Measurements from ENCODE around the gene POLR2L. TPM values are rescaled to one million over a fixed set of nuclear protein-coding genes. Genes with fewer than 3 reads are reported as not detected.

POLR2L gene
- total RNA-seq, 1 donor from 2014 or later: 76.7 TPM

GRCh38 chr11:882596-882995, 40.3 kb upstream of the POLR2L start:
- Mint-ChIP-seq H3K27me3 (ENCODE audit: unreplicated experiment) (peaks cover 8% of the 10 kb centered on the region), H3K27ac (ENCODE audit: unreplicated experiment) (no peak overlapping the region), H3K36me3 (ENCODE audit: low read depth, unreplicated experiment) (peaks cover 25% of the 10 kb centered on the region), H3K4me3 (ENCODE audit: unreplicated experiment) (peak overlapping the region; percentile 37), H3K4me1 (ENCODE audit: unreplicated experiment) (peaks cover 4% of the 10 kb centered on the region), H3K9me3 (ENCODE audit: unreplicated experiment) (no peaks in the 10 kb centered on the region)
- TF ChIP-seq CTCF (IDR thresholded peaks at IDR 0.05; ENCODE audit: unreplicated experiment): no peak
- DNase-seq (ENCODE audit: low spot score): no peak

GRCh38 chr11:880447-880846, 38.1 kb upstream of the POLR2L start:
- no peak for TF ChIP-seq CTCF (IDR thresholded peaks at IDR 0.05; ENCODE audit: unreplicated experiment)
- DNase-seq (ENCODE audit: low spot score): no peak
- no peak overlapping the region for H3K27ac Mint-ChIP-seq (ENCODE audit: unreplicated experiment)
- H3K4me1 Mint-ChIP-seq (ENCODE audit: unreplicated experiment): peaks cover 4% of the 10 kb centered on the region
- peaks cover 24% of the 10 kb centered on the region for H3K36me3 Mint-ChIP-seq (ENCODE audit: low read depth, unreplicated experiment)
- H3K9me3 Mint-ChIP-seq (ENCODE audit: unreplicated experiment): no peaks in the 10 kb centered on the region
- peaks cover 6% of the 10 kb centered on the region for H3K27me3 Mint-ChIP-seq (ENCODE audit: unreplicated experiment)
- H3K4me3 Mint-ChIP-seq (ENCODE audit: unreplicated experiment): no peak overlapping the region

- Mint-ChIP-seq H3K27ac (ENCODE audit: unreplicated experiment) (no peak overlapping the region), H3K36me3 (ENCODE audit: low read depth, unreplicated experiment) (peaks cover 29% of the 10 kb centered on the region), H3K4me1 (ENCODE audit: unreplicated experiment) (peaks cover 4% of the 10 kb centered on the region), H3K9me3 (ENCODE audit: unreplicated experiment) (no peaks in the 10 kb centered on the region), H3K4me3 (ENCODE audit: unreplicated experiment) (no peak overlapping the region), H3K27me3 (ENCODE audit: unreplicated experiment) (peaks cover 3% of the 10 kb centered on the region)
- DNase-seq (ENCODE audit: low spot score): no peak
- no peak for TF ChIP-seq CTCF (IDR thresholded peaks at IDR 0.05; ENCODE audit: unreplicated experiment)
Observed at GRCh38 chr11:877565-877964, 35.2 kb upstream of the POLR2L start.

GRCh38 chr11:876545-876944, 34.2 kb upstream of the POLR2L start:
- TF ChIP-seq CTCF (IDR thresholded peaks at IDR 0.05; ENCODE audit: unreplicated experiment): no peak
- H3K27ac Mint-ChIP-seq (ENCODE audit: unreplicated experiment): no peak overlapping the region
- DNase-seq (ENCODE audit: low spot score): no peak

GRCh38 chr11:875769-876301, 33.5 kb upstream of the POLR2L start:
- no peak overlapping the region for H3K27ac Mint-ChIP-seq (ENCODE audit: unreplicated experiment)
- H3K36me3 Mint-ChIP-seq (ENCODE audit: low read depth, unreplicated experiment): peaks cover 22% of the 10 kb centered on the region
- peaks cover 3% of the 10 kb centered on the region for H3K27me3 Mint-ChIP-seq (ENCODE audit: unreplicated experiment)
- H3K4me1 Mint-ChIP-seq (ENCODE audit: unreplicated experiment): no peaks in the 10 kb centered on the region
- peak overlapping the region; percentile 49 for H3K4me3 Mint-ChIP-seq (ENCODE audit: unreplicated experiment)
- TF ChIP-seq CTCF (IDR thresholded peaks at IDR 0.05; ENCODE audit: unreplicated experiment): no peak
- DNase-seq (ENCODE audit: low spot score): no peak
- H3K9me3 Mint-ChIP-seq (ENCODE audit: unreplicated experiment): no peaks in the 10 kb centered on the region

More at GRCh38 chr11:876545-876944, 34.2 kb upstream of the POLR2L start:
- H3K4me1 Mint-ChIP-seq (ENCODE audit: unreplicated experiment): no peaks in the 10 kb centered on the region
- no peak overlapping the region for H3K4me3 Mint-ChIP-seq (ENCODE audit: unreplicated experiment)
- H3K9me3 Mint-ChIP-seq (ENCODE audit: unreplicated experiment): no peaks in the 10 kb centered on the region
- H3K36me3 Mint-ChIP-seq (ENCODE audit: low read depth, unreplicated experiment): peaks cover 24% of the 10 kb centered on the region
- peaks cover 3% of the 10 kb centered on the region for H3K27me3 Mint-ChIP-seq (ENCODE audit: unreplicated experiment)

Data from endothelial cell (in vitro differentiated cells).